GM10266 (cell line): ENCODE results near the gene SPTLC2.

Experiments used
- DNase-seq: peaks from one replicate; pipeline ENCODE4 v3.0.0; 2012; ENCODE audit errors: extremely low spot score
- CTCF ChIP-seq: IDR thresholded peaks from 2 replicates; pipeline ENCODE4 v1.5.1; 2012; ENCODE audit warnings: mild to moderate bottlenecking, low read depth; ENCODE audit not compliant: control insufficient read depth, insufficient read depth; ENCODE audit errors: missing control alignments

Gene SPTLC2

DNA sequence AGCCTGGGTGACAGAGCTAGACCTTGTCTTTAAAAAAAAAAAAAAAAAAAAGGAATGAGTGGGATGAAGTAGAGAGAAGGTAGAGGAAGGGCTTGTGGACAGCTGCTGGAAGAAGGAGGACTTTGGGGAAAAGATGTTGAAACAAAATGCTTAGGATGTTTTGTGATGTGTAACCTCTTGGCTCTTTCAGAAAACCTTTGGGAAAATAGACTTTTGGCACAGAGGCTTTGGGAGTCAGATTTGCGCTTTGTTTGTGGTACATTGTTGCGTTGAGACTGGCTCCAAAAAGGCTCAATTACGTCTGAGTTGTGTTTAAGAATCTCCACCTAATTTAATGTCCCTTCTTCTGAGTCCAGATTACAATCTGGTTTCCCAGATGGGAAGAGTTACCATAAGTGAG lies 32.9 kb upstream of the SPTLC2 start:
- no peak for DNase-seq
- no peak for TF ChIP-seq CTCF

DNA sequence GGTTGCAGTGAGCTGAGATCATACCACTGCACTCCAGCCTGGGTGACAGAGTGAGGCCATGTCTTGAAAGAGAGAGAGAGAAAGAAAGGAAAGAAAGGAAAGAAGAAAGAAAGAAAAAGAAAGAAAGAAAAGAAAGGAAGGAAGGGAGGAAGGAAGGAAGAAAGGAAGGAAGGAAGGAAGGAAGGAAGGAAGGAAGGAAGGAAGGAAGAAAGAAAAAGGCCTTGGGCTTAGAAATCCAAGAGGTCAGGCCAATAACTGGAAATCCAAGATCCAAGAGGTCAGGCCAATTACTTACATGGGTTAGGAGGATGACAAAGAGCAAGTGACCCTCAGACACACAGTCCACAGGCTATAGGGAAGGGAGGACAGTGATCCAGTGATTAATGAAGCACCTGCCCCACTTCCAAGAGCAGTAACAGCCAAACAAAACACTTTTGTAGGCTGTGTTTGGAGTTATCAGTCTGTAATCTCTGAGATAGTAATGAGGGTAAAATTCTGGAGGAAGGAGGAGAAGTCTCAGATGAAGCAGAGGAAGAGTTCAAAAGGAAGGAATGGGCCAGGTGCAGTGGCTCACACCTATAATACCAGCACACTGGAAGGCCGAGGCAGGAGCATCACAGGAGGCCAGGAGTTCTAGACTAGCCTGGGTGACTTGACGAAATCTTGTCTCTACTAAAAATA lies 32.2 kb upstream of the SPTLC2 start:
- no peak for DNase-seq
- TF ChIP-seq CTCF: no peak

DNA sequence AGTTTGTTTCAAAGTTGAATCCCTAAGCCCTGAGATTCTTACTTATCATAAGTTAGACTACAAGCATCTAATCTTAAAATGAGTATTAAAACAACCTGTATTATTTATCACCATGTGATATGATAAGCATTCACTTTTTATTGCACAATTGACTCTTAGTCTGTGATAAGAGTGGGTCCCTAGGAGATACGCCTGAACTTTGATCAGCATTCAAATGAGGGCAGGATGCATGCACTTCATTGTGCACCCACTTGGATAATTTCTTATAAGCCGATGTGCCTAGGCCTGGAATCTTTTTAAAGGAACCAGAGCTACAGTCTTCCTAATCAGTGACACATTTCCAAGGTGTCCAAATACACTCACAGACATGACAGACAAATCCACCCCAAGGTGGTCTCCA lies 31.4 kb upstream of the SPTLC2 start:
- TF ChIP-seq CTCF: no peak
- no peak for DNase-seq

GRCh38 chr14:77646907-77647306 lies 30.5 kb upstream of the SPTLC2 start:
- no peak for DNase-seq
- TF ChIP-seq CTCF: no peak

DNA sequence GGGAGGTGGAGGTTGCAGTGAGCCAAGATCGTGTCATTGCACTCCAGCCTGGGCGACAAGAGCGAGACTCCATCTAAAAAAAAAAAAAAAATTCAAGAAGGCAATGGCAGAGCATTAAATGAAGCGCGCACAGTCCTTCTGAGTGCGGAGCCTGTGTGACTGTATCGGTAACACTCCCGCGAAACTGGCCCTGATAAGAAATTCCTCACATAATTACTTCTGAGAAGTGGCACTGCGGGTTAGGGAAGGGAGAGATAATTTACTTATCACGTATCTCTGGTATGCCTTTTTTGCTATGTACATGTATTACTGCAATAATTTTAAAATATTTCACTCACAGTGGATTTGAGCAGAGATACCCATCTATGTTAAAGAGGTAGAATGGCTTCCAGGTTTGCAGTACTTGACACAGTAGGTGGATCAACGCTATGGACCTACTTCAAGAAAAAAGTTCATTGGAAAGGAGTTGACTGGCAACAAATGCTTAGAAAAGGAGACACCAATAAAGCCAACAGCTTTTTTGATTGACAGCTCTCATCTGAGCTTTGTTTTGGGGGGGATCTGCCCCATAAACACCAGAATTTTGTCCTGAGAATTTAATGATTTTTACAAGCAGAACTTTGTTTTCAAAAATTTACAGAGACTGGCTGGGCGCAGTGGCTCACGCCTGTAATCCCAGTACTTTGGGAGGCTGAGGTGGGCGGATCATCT lies 29.2 kb upstream of the SPTLC2 start:
- no peak for DNase-seq
- no peak for TF ChIP-seq CTCF

GRCh38 chr14:77642407-77642806 lies 26.0 kb upstream of the SPTLC2 start:
- no peak for DNase-seq
- TF ChIP-seq CTCF: no peak
